IPS-18a (cell line): ENCODE measurements around the gene MTOR.
A peak's percentile ranks its signal among the peaks of the same experiment; 100 is the strongest.
"Not testable (repeated sequence)": the region's sequence is repeated elsewhere in the genome, so short reads cannot be mapped to it uniquely, and the experiment has no call there.

Source experiments
- H3K27ac ChIP-seq: one replicate; pipeline ENCODE4 v1.5.1; 2013; ENCODE audit warnings: low read length
- H3K27me3 ChIP-seq: one replicate; pipeline ENCODE4 v1.6.1; 2013; ENCODE audit warnings: mild to moderate bottlenecking, low read length; ENCODE audit not compliant: control insufficient read depth, insufficient read depth
- H3K36me3 ChIP-seq: one replicate; pipeline ENCODE4 v1.6.1; 2013; ENCODE audit warnings: low read depth, low read length; ENCODE audit not compliant: control insufficient read depth
- H3K4me1 ChIP-seq: one replicate; pipeline ENCODE4 v1.6.1; 2013; ENCODE audit warnings: low read depth, low read length; ENCODE audit not compliant: control insufficient read depth
- H3K4me3 ChIP-seq: one replicate; pipeline ENCODE4 v1.5.1; 2013; ENCODE audit warnings: low read length
- H3K9ac ChIP-seq: one replicate; pipeline ENCODE4 v1.6.1; 2013; ENCODE audit warnings: mild to moderate bottlenecking, low read length, moderate library complexity
- H3K9me3 ChIP-seq: one replicate; pipeline ENCODE4 v1.6.1; 2013; ENCODE audit warnings: low read depth, low read length; ENCODE audit not compliant: control insufficient read depth

MTOR gene

DNA sequence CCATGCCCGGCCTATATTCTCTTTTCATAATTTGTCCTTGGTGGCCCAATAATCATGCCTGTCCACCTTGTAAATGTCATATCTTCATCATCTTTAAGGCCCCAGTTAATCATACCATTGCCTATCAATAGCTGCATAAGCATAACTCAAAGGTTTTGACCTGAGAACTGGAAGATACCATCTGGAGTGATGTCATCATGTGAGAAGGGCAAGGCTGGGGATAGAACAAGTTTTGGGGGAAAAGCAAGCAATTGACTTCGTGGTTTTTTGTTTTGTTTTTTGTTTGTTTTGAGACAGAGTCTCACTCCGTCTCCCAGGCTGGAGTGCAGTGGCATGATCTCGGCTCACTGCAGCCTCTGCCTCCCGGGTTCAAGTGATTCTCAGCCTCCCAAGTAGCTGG is 16.8 kb upstream of the MTOR start:
- Histone ChIP-seq H3K36me3 (peaks cover 7% of the 10 kb centered on the region), H3K27ac (no peak overlapping the region), H3K4me3 (no peak overlapping the region), H3K9me3 (no peaks in the 10 kb centered on the region), H3K27me3 (no peaks in the 10 kb centered on the region), H3K9ac (no peak overlapping the region), H3K4me1 (peaks cover 3% of the 10 kb centered on the region)

DNA sequence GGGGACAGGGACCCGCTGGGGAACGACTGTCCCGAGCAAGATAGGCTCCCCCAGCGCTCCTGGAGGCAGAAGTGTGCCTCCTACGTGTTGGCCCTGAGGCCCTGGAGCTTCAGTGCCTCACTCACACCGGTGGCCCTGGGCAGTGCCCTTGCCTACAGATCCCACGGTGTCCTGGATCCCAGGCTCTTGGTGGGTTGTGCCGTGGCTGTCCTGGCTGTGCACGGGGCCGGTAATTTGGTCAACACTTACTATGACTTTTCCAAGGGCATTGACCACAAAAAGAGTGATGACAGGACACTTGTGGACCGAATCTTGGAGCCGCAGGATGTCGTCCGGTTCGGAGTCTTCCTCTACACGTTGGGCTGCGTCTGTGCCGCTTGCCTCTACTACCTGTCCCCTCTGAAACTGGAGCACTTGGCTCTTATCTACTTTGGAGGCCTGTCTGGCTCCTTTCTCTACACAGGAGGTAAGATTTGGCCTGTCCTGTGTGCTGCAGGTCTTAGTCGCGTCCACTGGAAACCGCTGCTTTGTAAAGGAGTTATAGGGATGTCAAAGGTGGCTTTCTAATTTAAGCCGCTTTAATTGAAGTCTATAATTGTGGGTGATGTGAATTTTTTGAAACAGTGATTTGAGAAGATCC is 11.4 kb upstream of the MTOR start:
- Histone ChIP-seq H3K4me1 (peaks cover 6% of the 10 kb centered on the region), H3K4me3 (peak overlapping the region; percentile 90), H3K27ac (peak overlapping the region; percentile 77), H3K27me3 (no peaks in the 10 kb centered on the region), H3K9ac (peak overlapping the region; percentile 89), H3K36me3 (no peaks in the 10 kb centered on the region), H3K9me3 (no peaks in the 10 kb centered on the region)

DNA sequence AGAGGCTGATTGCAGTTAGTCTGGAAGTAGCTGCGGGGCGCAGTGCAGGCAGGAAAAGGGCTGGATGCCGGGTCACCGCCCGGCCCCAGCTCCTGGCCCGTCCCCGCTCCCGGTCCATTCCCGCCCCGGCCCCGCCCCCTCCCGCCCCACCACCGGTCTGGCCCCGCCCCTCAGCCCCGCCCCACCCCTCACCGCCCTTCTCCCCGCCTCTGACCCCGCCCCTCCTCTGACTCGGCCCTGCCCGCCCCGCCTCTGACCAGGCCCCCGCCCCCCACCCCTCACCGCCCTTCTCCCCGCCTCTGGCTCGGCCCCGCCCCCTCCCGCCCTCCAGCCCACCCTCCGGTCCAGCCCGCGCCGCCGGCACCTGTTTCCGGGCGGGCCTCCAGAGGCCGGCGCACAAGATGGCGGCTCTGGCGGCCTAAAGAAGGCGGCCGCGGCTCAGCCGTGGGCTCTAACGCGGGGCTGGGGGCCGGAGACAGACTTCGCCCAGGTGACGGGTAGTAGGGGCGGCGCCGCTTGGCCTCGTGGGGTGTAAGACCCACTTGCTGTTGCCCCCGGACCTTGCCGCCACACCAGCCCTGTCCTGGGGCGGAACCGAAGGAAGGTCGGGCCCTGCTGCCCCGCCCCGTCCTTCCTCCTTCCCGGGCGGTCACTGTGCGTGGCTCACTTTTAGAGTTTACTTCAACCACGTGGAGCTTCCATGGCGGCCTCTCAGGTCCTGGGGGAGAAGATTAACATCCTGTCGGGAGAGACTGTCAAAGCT is 10.7 kb upstream of the MTOR start, which contains the start of gene UBIAD1:
Gene UBIAD1, plus strand, starts transcription at position 367 of the 763 bp plus-strand sequence. Its CDS starts 334 bp downstream, at position 701.
- Histone ChIP-seq H3K27me3 (no peaks in the 10 kb centered on the region), H3K9ac (peak within 1 kb of the TSS; percentile 89), H3K9me3 (no peaks in the 10 kb centered on the region), H3K4me1 (peaks cover 6% of the 10 kb centered on the region), H3K27ac (peak within 1 kb of the TSS; percentile 77), H3K36me3 (no peaks in the 10 kb centered on the region), H3K4me3 (peak within 1 kb of the TSS; percentile 90)

DNA sequence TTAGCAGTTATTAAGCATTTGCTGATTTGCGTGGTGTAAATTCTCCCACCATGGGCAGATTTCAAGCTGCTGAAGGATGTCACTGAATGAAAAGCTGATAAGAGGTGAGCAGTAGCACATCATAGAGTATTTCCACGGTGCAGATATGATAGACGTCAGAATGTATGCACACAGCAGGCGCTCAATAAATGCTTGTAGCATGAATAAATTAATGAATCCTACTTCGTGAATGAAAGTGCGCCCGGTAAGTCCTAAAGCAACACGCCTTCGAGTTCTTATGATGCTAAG is 10.1 kb upstream of the MTOR start:
- H3K9ac ChIP-seq, result no peak overlapping the region
- H3K27me3 ChIP-seq, result no peaks in the 10 kb centered on the region
- H3K36me3 ChIP-seq, result no peaks in the 10 kb centered on the region
- H3K4me3 ChIP-seq, result peak overlapping the region; percentile 51
- H3K9me3 ChIP-seq, result no peaks in the 10 kb centered on the region
- H3K27ac ChIP-seq, result no peak overlapping the region
- peaks cover 6% of the 10 kb centered on the region for H3K4me1 ChIP-seq

DNA sequence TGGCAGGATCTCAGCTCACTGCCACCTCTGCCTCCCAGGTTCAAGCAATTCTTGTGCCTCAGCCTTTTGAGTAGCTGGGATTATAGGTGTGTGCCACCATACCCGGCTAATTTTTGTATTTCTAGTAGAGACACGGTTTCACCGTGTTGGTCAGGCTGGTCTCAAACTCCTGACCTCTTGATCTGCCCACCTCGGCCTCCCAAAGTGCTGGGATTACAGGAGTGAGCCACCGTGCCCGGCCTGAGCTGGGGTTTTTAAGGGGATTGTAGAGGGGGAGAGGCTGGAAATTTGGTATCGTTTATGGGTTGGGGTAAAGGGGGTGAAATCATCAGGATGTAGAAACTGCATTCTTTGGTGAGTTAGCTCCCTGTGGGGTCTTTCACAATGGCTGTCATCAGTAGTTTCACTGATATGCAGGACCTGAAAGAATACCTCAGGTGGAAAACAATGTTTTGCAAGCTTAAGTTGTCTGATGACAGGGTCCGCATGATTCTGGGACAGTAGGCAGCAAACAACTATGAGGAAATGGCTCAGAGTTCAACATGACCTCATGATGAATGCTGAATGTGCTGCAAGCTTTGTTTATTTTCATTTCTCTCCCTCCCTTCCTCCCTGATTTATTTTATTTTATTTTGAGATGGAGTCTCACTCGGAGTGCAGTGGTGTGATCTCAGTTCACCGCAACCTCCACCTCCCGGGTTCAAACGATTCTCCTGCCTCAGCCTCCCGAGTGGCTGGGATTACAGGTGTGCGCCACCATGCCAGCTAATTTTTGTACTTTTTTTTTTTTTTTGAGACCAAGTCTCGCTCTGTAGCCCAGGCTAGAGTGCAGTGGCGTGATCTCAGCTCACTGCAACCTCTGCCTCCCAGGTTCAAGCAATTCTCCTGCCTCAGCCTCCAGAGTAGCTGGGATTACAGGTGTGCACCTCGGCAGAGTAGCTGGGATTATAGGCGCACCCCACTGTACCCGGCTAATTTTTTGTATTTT is 5.3 kb upstream of the MTOR start:
- not testable (repeated sequence) for H3K4me1 ChIP-seq, H3K36me3 ChIP-seq, H3K9me3 ChIP-seq, H3K27ac ChIP-seq, H3K9ac ChIP-seq, H3K27me3 ChIP-seq, H3K4me3 ChIP-seq

DNA sequence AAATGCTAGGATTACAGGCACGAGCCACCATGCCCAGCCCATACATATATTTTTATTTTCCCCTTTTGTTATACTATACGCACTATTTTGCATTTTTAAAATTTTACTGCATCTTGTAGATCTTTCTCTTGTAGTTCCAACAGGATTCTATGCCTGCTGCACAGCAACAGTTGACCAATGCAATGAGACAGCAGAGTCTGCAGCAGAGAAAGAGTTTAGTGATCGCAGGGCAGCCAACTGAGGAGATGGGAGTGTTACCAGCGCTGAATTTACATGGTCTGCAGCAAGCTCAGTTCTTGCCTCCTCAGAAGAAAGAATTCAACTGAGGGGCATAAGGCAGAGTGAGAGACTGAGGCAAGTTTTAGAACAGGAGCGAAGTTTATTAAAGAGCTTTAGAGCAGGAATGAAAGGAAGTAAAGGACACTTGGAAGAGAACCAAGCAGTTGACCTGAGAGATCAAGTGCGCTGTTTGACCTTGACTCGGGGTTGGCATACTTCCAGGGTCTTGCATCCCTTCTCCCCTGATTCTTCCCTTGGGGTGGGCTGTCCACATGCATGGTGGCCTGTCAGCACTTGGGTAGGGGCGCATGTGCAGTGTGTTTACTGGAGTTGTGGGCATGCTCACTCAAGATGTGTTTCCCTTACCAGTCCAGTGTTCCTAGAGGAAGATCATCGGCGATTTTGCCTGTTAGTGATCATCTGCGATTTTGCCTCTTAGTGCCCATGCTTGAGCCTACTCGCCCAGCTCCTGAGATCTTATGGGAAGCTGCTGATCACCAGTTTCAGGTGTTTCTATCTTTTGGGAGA is 4.1 kb upstream of the MTOR start:
- Histone ChIP-seq H3K9me3 (no peaks in the 10 kb centered on the region), H3K27me3 (no peaks in the 10 kb centered on the region), H3K4me1 (peaks cover 4% of the 10 kb centered on the region), H3K36me3 (no peaks in the 10 kb centered on the region), H3K9ac (no peak overlapping the region), H3K4me3 (no peak overlapping the region), H3K27ac (no peak overlapping the region)

DNA sequence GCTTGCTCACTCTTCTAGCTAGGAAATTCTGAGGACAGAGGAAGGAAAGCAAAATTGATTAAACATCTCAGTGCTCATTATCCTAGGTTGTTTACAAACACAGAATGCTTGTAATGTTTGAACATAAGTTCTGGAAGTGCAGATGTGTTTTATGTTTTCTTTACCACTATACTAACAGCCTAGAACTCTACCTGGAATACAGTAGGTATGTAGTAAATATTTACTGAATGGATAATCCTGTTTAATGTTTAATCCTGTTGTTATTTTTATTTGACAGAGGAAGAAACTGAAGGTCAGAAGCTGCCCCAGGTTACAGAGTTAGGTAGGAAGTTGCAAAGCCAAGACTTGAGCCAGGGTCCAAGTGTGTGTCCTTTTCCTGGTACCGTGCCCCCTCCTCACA is 6.1 kb downstream of the MTOR start:
- Histone ChIP-seq H3K9ac (no peak overlapping the region), H3K9me3 (no peaks in the 10 kb centered on the region), H3K4me1 (no peaks in the 10 kb centered on the region), H3K36me3 (peaks cover 69% of the 10 kb centered on the region), H3K4me3 (no peak overlapping the region), H3K27ac (no peak overlapping the region), H3K27me3 (no peaks in the 10 kb centered on the region)

DNA sequence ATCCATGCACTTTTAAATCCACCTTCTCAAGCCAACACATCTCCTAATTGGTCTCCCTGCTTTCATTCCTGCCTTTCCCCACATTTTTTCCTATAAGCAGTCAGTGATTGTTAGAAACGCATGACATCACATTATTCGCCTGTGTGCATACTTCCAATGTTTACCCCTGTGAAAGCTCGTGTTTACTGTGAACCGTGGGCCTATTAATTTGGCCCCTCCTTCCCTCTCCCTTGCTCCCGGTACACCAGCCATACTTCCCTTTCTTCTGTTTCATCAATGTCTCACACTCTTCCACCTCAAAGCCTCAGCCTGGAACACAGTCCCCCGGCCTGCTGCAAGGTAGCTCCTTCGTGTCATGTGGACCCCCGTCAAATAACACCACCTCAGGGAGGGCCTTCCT is 9.1 kb downstream of the MTOR start:
- Histone ChIP-seq H3K4me1 (no peaks in the 10 kb centered on the region), H3K27ac (no peak overlapping the region), H3K9ac (no peak overlapping the region), H3K36me3 (peaks cover 67% of the 10 kb centered on the region), H3K9me3 (no peaks in the 10 kb centered on the region), H3K4me3 (no peak overlapping the region), H3K27me3 (no peaks in the 10 kb centered on the region)

DNA sequence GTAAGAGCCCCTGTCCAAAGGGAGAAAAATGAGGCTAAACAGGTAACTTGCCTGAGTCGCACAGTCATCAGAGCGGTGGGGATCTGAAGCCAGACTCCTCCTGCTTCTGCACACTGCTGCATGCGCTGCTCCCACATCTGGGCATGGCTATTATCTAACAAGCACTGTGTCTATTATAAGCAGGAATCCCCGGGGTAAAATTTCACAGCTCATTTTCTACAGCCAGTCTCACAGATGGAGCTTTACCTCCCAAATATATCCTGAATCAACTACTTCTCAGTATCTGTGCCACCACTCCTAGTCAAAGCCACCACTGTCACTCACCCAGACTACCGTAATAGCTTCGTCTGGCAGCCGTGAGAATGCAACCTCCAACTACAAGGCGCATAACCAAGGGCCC is 9.8 kb downstream of the MTOR start:
- Histone ChIP-seq H3K4me3 (no peak overlapping the region), H3K9ac (no peak overlapping the region), H3K4me1 (no peaks in the 10 kb centered on the region), H3K36me3 (peaks cover 66% of the 10 kb centered on the region), H3K9me3 (no peaks in the 10 kb centered on the region), H3K27me3 (no peaks in the 10 kb centered on the region), H3K27ac (no peak overlapping the region)

DNA sequence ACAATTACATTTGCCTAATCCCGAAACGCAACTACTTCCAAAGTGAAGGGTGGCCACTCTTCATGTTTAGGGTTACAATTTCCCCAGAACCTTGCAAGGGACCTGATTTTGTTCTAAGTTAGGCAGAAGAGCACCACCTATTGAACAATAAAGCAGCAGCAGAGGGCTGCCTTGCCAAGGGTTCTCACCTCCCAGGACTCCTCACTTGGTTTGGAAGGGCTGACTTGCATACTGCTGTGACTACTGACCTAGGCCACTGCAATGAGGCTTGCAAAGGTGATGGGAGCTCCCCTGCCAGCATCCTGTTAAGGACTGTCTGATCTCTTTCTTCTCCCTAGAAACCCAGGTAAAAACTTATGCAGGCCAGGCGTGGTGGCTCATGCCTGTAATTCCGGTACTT is 14.2 kb downstream of the MTOR start:
- Histone ChIP-seq H3K4me1 (no peaks in the 10 kb centered on the region), H3K9me3 (no peaks in the 10 kb centered on the region), H3K9ac (no peak overlapping the region), H3K27ac (no peak overlapping the region), H3K36me3 (peaks cover 64% of the 10 kb centered on the region), H3K4me3 (no peak overlapping the region), H3K27me3 (no peaks in the 10 kb centered on the region)
